SK-N-SH (cell line): ENCODE results near the gene NUP50. TPM values are rescaled to one million over a fixed set of nuclear protein-coding genes. Genes with fewer than 3 reads are reported as not detected.

Source experiments
- CTCF ChIA-PET: fragments of 300-600, 350-600 bp; formaldehyde crosslinking; extraction: SDS; loops from one replicate; lab custom pipeline; 2021; lab: Yijun Ruan, JAX
- POLR2A ChIA-PET: fragments of 350-600 bp; sonication (Branson Sonifier 250); formaldehyde crosslinking; extraction: SDS; loops from one replicate; lab custom pipeline; 2020; ENCODE audit warnings: antibody characterized with exemption, inconsistent platforms; lab: Yijun Ruan, JAX
- DNase-seq: peaks from one replicate; pipeline ENCODE4 v3.0.0; 2012
- H2AFZ ChIP-seq: fragments of 200-600 bp; sonication (generic); 2 replicates; pipeline ENCODE4 v1.8.1; 2016; ENCODE audit warnings: antibody characterized with exemption, mild to moderate bottlenecking, low read depth
- H3F3A ChIP-seq: fragments of 200-600 bp; sonication (generic); replicated peaks from 2 replicates; pipeline ENCODE3; 2016; ENCODE audit warnings: antibody characterized with exemption, mild to moderate bottlenecking; ENCODE audit not compliant: insufficient read depth
- H3K27ac ChIP-seq, 2 experiments: fragments of 200-500 bp in 1 of 2; fragments of 200-600 bp in 1 of 2; sonication (Bioruptor generic) in 1 of 2; sonication (generic), shearing (Covaris generic) in 1 of 2; 2 replicates each; pipeline versions ENCODE4 v1.5.1 to v1.6.1; 2014 to 2016; ENCODE audit warnings: low read depth in 2 of 2, inconsistent platforms in 1 of 2, low read length in 1 of 2, mild to moderate bottlenecking in 1 of 2, mixed read lengths in 1 of 2
- H3K27me3 ChIP-seq: fragments of 200-600 bp; sonication (generic), shearing (Covaris generic); 2 replicates; pipeline ENCODE4 v1.6.1; 2016; ENCODE audit warnings: mixed run types; ENCODE audit not compliant: insufficient read depth
- H3K36me3 ChIP-seq, 2 experiments: fragments of 200-500 bp in 1 of 2; fragments of 200-600 bp in 1 of 2; sonication (Bioruptor generic) in 1 of 2; sonication (generic) in 1 of 2; replicated peaks in 1 of 2; 2 replicates each; pipeline versions ENCODE3 to v1.5.1; 2014 to 2016; ENCODE audit warnings: low read length in 1 of 2, mild to moderate bottlenecking in 1 of 2; ENCODE audit not compliant: insufficient read depth in 2 of 2, control insufficient read depth in 1 of 2
- H3K4me1 ChIP-seq, 2 experiments: fragments of 200-500 bp in 1 of 2; fragments of 200-600 bp in 1 of 2; sonication (Bioruptor generic) in 1 of 2; sonication (generic), shearing (Covaris generic) in 1 of 2; 2 replicates each; pipeline versions ENCODE4 v1.5.1 to v1.6.1; 2014 to 2016; ENCODE audit warnings: low read depth in 1 of 2, low read length in 1 of 2, mixed run types in 1 of 2; ENCODE audit not compliant: insufficient read depth in 2 of 2, control insufficient read depth in 1 of 2
- H3K4me2 ChIP-seq: fragments of 200-600 bp; sonication (generic), shearing (Covaris generic); 2 replicates; pipeline ENCODE4 v1.6.1; 2017; ENCODE audit warnings: mixed run types
- H3K4me3 ChIP-seq, 2 experiments: fragments of 200-500 bp in 1 of 2; fragments of 200-600 bp in 1 of 2; sonication (Bioruptor generic) in 1 of 2; sonication (generic), shearing (Covaris generic) in 1 of 2; 2 replicates each; pipeline versions ENCODE4 v1.5.1 to v1.8.1; 2014 to 2016; ENCODE audit warnings: low read depth in 2 of 2, inconsistent platforms in 1 of 2, low read length in 1 of 2, mild to moderate bottlenecking in 1 of 2, mixed read lengths in 1 of 2, moderate library complexity in 1 of 2
- H3K79me2 ChIP-seq: fragments of 200-600 bp; sonication (generic); 2 replicates; pipeline ENCODE4 v1.8.1; 2017; ENCODE audit warnings: mild to moderate bottlenecking; ENCODE audit not compliant: insufficient read depth
- H3K9ac ChIP-seq: fragments of 200-600 bp; sonication (generic); 2 replicates; pipeline ENCODE4 v1.6.1; 2017; ENCODE audit warnings: mixed run types
- H3K9me2 ChIP-seq: fragments of 200-600 bp; sonication (generic); 2 replicates; pipeline ENCODE4 v1.6.1; 2017; ENCODE audit warnings: mixed run types
- H3K9me3 ChIP-seq: fragments of 200-600 bp; sonication (generic); 2 replicates; pipeline ENCODE4 v1.6.1; 2017; ENCODE audit warnings: mixed run types, mild to moderate bottlenecking, moderate library complexity
- H4K20me1 ChIP-seq: fragments of 200-600 bp; sonication (generic); 2 replicates; pipeline ENCODE4 v1.6.1; 2017; ENCODE audit warnings: mild to moderate bottlenecking, mixed run types; ENCODE audit not compliant: insufficient read depth
- EP300 ChIP-seq, 2 experiments: IDR thresholded peaks; 2 replicates each; pipeline versions ENCODE4 v1.4.0 to v1.6.1; 2012; ENCODE audit warnings: borderline replicate concordance in 1 of 2, low read depth in 1 of 2, low read length in 1 of 2
- EZH2phosphoT487 ChIP-seq: fragments of 200-600 bp; sonication (generic); IDR thresholded peaks from 2 replicates; pipeline ENCODE4 v1.6.1; 2017; ENCODE audit warnings: low read depth, mixed run types, mild to moderate bottlenecking, antibody characterized with exemption, moderate library complexity, borderline replicate concordance
- FOSL2 ChIP-seq: IDR thresholded peaks from 2 replicates; pipeline ENCODE4 v1.4.0; 2012; ENCODE audit warnings: low read depth, mild to moderate bottlenecking, moderate library complexity, borderline replicate concordance
- FOXM1 ChIP-seq: IDR thresholded peaks from 2 replicates; pipeline ENCODE4 v1.4.0; 2012; ENCODE audit warnings: low read depth, mild to moderate bottlenecking
- JUND ChIP-seq: IDR thresholded peaks from 2 replicates; pipeline ENCODE4 v1.4.0; 2012
- NFIC ChIP-seq: IDR thresholded peaks from 2 replicates; pipeline ENCODE4 v1.4.0; 2012; ENCODE audit warnings: borderline replicate concordance
- PBX3 ChIP-seq: IDR thresholded peaks from 2 replicates; pipeline ENCODE4; 2012
- RCOR1 ChIP-seq: fragments of 150-350 bp; IDR thresholded peaks from 2 replicates; pipeline ENCODE4 v1.6.1; 2017; ENCODE audit warnings: antibody characterized with exemption, low read length
- REST ChIP-seq: IDR thresholded peaks from 2 replicates; pipeline ENCODE4 v1.6.1; 2012; ENCODE audit warnings: mild to moderate bottlenecking, low read depth, low read length, moderate library complexity
- RFX5 ChIP-seq: IDR thresholded peaks from 2 replicates; pipeline ENCODE4 v1.6.1; 2012; ENCODE audit warnings: mild to moderate bottlenecking, improper control_type of control experiment, low read length
- USF1 ChIP-seq: IDR thresholded peaks from 2 replicates; pipeline ENCODE4 v1.4.0; 2012; ENCODE audit warnings: low read depth, borderline replicate concordance
- ZBTB33 ChIP-seq: IDR thresholded peaks from 2 replicates; pipeline ENCODE4 v1.4.0; 2012; ENCODE audit warnings: low read depth, borderline replicate concordance
- WGBS: methylation state at CpG from one replicate; pipeline ENCODE4 v1.1.6; 2017; ENCODE audit warnings: low lambda C conversion rate; 5-methylcytosine and 5-hydroxymethylcytosine counted together
- polyA plus RNA-seq, 3 experiments: library from polyadenylated mRNA; depleted of rRNA; stranded (reverse); fragments of >200 nt; gene quantifications; 2 replicates each; pipeline ENCODE4 v1.2.3, GENCODE V29; 2012

NUP50 gene
- polyA plus RNA-seq, 1 of the 3 experiments (the other 2 are of a cell fraction) = 4.7 TPM

- peaks cover 36% of the 10 kb centered on the region for H4K20me1 ChIP-seq
- CTCF ChIA-PET = interaction anchor here (1.0 to 4.2 kb wide), 3 partner anchors 12 to 357 kb away, joined by 3 to 22 read pairs (median 3); no protein-coding TSS in a partner anchor
- TF ChIP-seq FOXM1 (no peak), PBX3 (no peak), RFX5 (no peak), RCOR1 (no peak), EZH2phosphoT487 (no peak), JUND (no peak), USF1 (no peak)
- no peaks in the 10 kb centered on the region for H3K36me3 ChIP-seq
- no peak overlapping the region for H3K4me2 ChIP-seq
- H3F3A ChIP-seq = no peaks in the 10 kb centered on the region
- peaks cover 0 to 38% of the 10 kb centered on the region in 2 experiments; a peak in 2 of 4 replicates for H3K4me1 ChIP-seq
- H2AFZ ChIP-seq = no peak overlapping the region
- DNase-seq = no peak
- WGBS = 93% methylated on average over 5 of the region's 5 CpGs
- H3K4me3 ChIP-seq = no peak overlapping the region
- H3K79me2 ChIP-seq = peaks cover 29% of the 10 kb centered on the region
- H3K27ac ChIP-seq = no peak overlapping the region
- H3K27me3 ChIP-seq = no peaks in the 10 kb centered on the region
- POLR2A ChIA-PET = no interaction called here
- H3K9ac ChIP-seq = no peak overlapping the region
- no peaks in the 10 kb centered on the region for H3K9me2 ChIP-seq
- H3K9me3 ChIP-seq = no peaks in the 10 kb centered on the region
Observed at GRCh38 chr22:45221201-45221600, 57.5 kb downstream of the NUP50 start.

- ChIA-PET CTCF (no interaction called here), POLR2A (no interaction called here)
- Histone ChIP-seq H3K79me2 (peaks cover 24% of the 10 kb centered on the region), H3K27me3 (no peaks in the 10 kb centered on the region), H3K4me3 (no peak overlapping the region), H3K4me2 (no peak overlapping the region), H3K27ac (no peak overlapping the region), H3K36me3 (no peaks in the 10 kb centered on the region), H3F3A (no peaks in the 10 kb centered on the region), H3K9me2 (no peaks in the 10 kb centered on the region), H2AFZ (no peak overlapping the region), H3K4me1 (peaks cover 0 to 36% of the 10 kb centered on the region in 2 experiments; a peak in 2 of 4 replicates), H4K20me1 (peaks cover 25% of the 10 kb centered on the region), H3K9ac (no peak overlapping the region), H3K9me3 (no peaks in the 10 kb centered on the region)
- TF ChIP-seq JUND = no peak
- peak; percentile 23; the same call in 1 of the 2 replicates for TF ChIP-seq NFIC
- no peak for DNase-seq
- WGBS = 63% methylated on average over 5 of the region's 5 CpGs
Observed at GRCh38 chr22:45223304-45224117, 59.8 kb downstream of the NUP50 start.

GRCh38 chr22:45224331-45224730 is 60.6 kb downstream of the NUP50 start:
- Histone ChIP-seq H3K9me2 (no peaks in the 10 kb centered on the region), H3K36me3 (no peaks in the 10 kb centered on the region), H2AFZ (no peak overlapping the region), H4K20me1 (peaks cover 23% of the 10 kb centered on the region; the same call in 1 of the 2 replicates), H3K9me3 (no peaks in the 10 kb centered on the region), H3K4me3 (no peak overlapping the region), H3K79me2 (peaks cover 18% of the 10 kb centered on the region), H3K9ac (no peak overlapping the region), H3K4me1 (peaks cover 0 to 29% of the 10 kb centered on the region in 2 experiments; a peak in 1 of 4 replicates), H3K27me3 (no peaks in the 10 kb centered on the region), H3K27ac (no peak overlapping the region), H3K4me2 (no peak overlapping the region), H3F3A (no peaks in the 10 kb centered on the region)
- CTCF ChIA-PET = interaction anchor here (2.0 kb wide), 1 partner anchor 15 kb away, joined by 6 read pairs; no protein-coding TSS in a partner anchor
- WGBS = 89% methylated on average over 7 of the region's 11 CpGs
- DNase-seq = no peak
- POLR2A ChIA-PET = no interaction called here
- TF ChIP-seq FOXM1 (no peak), ZBTB33 (no peak), FOSL2 (no peak), EP300 (IDR thresholded peaks at IDR 0.05; ENCODE audit: borderline replicate concordance in 1 of 2, low read depth in 1 of 2, low read length in 1 of 2) (no peak), NFIC (no peak), REST (no peak)
